IMR-90 (cell line): ENCODE data around the gene ADAP1. TPM values are rescaled to one million over a fixed set of nuclear protein-coding genes. Genes with fewer than 3 reads are reported as not detected.

Experiments used
- ATAC-seq: fragments of 200-7000 bp; cut with Tn5 transposase; 2 replicates; pipeline ENCODE4 v1.9.1; 2020; ENCODE audit warnings: low read depth, mild to moderate bottlenecking, moderate library complexity
- BruUV-seq: library from RNA; stranded (reverse); fragments of 400-500 nt; replicated peaks from 2 replicates; lab custom pipeline; 2021; lab: Mats Ljungman, UMichigan
- CTCF ChIA-PET: fragments of 300-600 bp; formaldehyde crosslinking; extraction: SDS; loops from one replicate; lab custom pipeline; 2021; ENCODE audit warnings: antibody characterized with exemption; lab: Yijun Ruan, JAX
- POLR2A ChIA-PET: fragments of 300-600 bp; sonication (Branson Sonifier 250); formaldehyde crosslinking; loops from one replicate; lab custom pipeline; 2022; ENCODE audit warnings: antibody characterized with exemption; ENCODE audit not compliant: unreplicated experiment; lab: Charles Lee
- DNase-seq: peaks from one replicate; pipeline ENCODE4 v3.0.0; 2013
- H2AFZ ChIP-seq: replicated peaks from 2 replicates; pipeline ENCODE3; 2013; ENCODE audit warnings: low read length, mild to moderate bottlenecking; ENCODE audit not compliant: poor library complexity
- H2AK5ac ChIP-seq: 2 replicates; pipeline ENCODE4 v1.6.1; 2013; ENCODE audit warnings: low read depth, low read length, inconsistent platforms
- H2AK9ac ChIP-seq: replicated peaks from 2 replicates; pipeline ENCODE3; 2013; ENCODE audit warnings: mild to moderate bottlenecking, low read depth, low read length, moderate library complexity; ENCODE audit not compliant: poor library complexity
- H2BK120ac ChIP-seq: 2 replicates; pipeline ENCODE4 v1.6.1; 2013; ENCODE audit warnings: low read depth, low read length, inconsistent platforms
- H2BK15ac ChIP-seq: 3 replicates; pipeline ENCODE4 v1.6.1; 2013; ENCODE audit warnings: low read depth, low read length, inconsistent platforms
- H2BK20ac ChIP-seq: 2 replicates; pipeline ENCODE4 v1.6.1; 2013; ENCODE audit warnings: low read depth, mild to moderate bottlenecking, inconsistent platforms, low read length, moderate library complexity
- H2BK5ac ChIP-seq: 2 replicates; pipeline ENCODE4 v1.6.1; 2013; ENCODE audit warnings: mild to moderate bottlenecking, low read depth, low read length, inconsistent platforms; ENCODE audit not compliant: poor library complexity, severe bottlenecking
- H3K14ac ChIP-seq: replicated peaks from 2 replicates; pipeline ENCODE4 v1.6.1; 2013; ENCODE audit warnings: low read depth, low read length, inconsistent platforms
- H3K18ac ChIP-seq: 2 replicates; pipeline ENCODE4 v1.6.1; 2013; ENCODE audit warnings: low read depth, low read length, control low read depth
- H3K23ac ChIP-seq: 2 replicates; pipeline ENCODE4 v1.6.1; 2013; ENCODE audit warnings: low read depth, low read length, inconsistent platforms
- H3K27ac ChIP-seq: 2 replicates; pipeline ENCODE4 v1.5.1; 2013; ENCODE audit warnings: mild to moderate bottlenecking, control low read depth, low read length; ENCODE audit not compliant: insufficient read depth
- H3K27me3 ChIP-seq: 2 replicates; pipeline ENCODE4 v1.6.1; 2013; ENCODE audit warnings: low read length; ENCODE audit not compliant: control insufficient read depth, insufficient read depth
- H3K36me3 ChIP-seq: 2 replicates; pipeline ENCODE4 v1.6.1; 2013; ENCODE audit warnings: low read length, mixed read lengths; ENCODE audit not compliant: control insufficient read depth, insufficient read depth
- H3K4ac ChIP-seq: 2 replicates; pipeline ENCODE4 v1.6.1; 2013; ENCODE audit warnings: low read depth, low read length, inconsistent platforms
- H3K4me1 ChIP-seq: 2 replicates; pipeline ENCODE4 v1.6.1; 2013; ENCODE audit warnings: low read length, mixed read lengths; ENCODE audit not compliant: control insufficient read depth, insufficient read depth
- H3K4me2 ChIP-seq: 2 replicates; pipeline ENCODE4 v1.6.1; 2013; ENCODE audit warnings: low read depth, mild to moderate bottlenecking, control low read depth, low read length, moderate library complexity
- H3K4me3 ChIP-seq: 2 replicates; pipeline ENCODE4 v1.5.1; 2013; ENCODE audit warnings: low read depth, mild to moderate bottlenecking, control low read depth, low read length, moderate library complexity; ENCODE audit not compliant: insufficient read depth
- H3K56ac ChIP-seq: 2 replicates; pipeline ENCODE4 v1.6.1; 2013; ENCODE audit warnings: low read length, inconsistent platforms; ENCODE audit not compliant: insufficient read depth; ENCODE audit errors: extremely low read depth
- H3K79me1 ChIP-seq, 2 experiments: 2 replicates each; pipeline ENCODE4 v1.6.1; 2013; ENCODE audit warnings: low read length in 2 of 2, inconsistent platforms in 1 of 2, low read depth in 1 of 2
- H3K9ac ChIP-seq: 2 replicates; pipeline ENCODE4 v1.6.1; 2013; ENCODE audit warnings: low read depth, low read length, control low read depth
- H3K9me1 ChIP-seq: 2 replicates; pipeline ENCODE4 v1.6.1; 2013; ENCODE audit warnings: low read length, inconsistent platforms; ENCODE audit not compliant: insufficient read depth
- H3K9me3 ChIP-seq: 2 replicates; pipeline ENCODE4 v1.6.1; 2013; ENCODE audit warnings: low read length; ENCODE audit not compliant: control insufficient read depth, insufficient read depth
- H4K20me1 ChIP-seq: 2 replicates; pipeline ENCODE4 v1.6.1; 2013; ENCODE audit warnings: low read length, inconsistent platforms; ENCODE audit not compliant: insufficient read depth
- H4K5ac ChIP-seq: 2 replicates; pipeline ENCODE4 v1.6.1; 2013; ENCODE audit warnings: mild to moderate bottlenecking, low read depth, low read length, control low read depth
- H4K8ac ChIP-seq, 2 experiments: 2 replicates each; pipeline ENCODE4 v1.6.1; 2013; ENCODE audit warnings: low read depth in 2 of 2, low read length in 2 of 2, control low read depth in 1 of 2, inconsistent platforms in 1 of 2
- H4K91ac ChIP-seq: 2 replicates; pipeline ENCODE4 v1.6.1; 2013; ENCODE audit warnings: low read depth, low read length, inconsistent platforms; ENCODE audit not compliant: insufficient read depth
- BHLHE40 ChIP-seq: fragments of 150-350 bp; IDR thresholded peaks from 2 replicates; pipeline ENCODE4 v1.6.1; 2016; ENCODE audit warnings: mild to moderate bottlenecking, low read depth, low read length
- CEBPB ChIP-seq: IDR thresholded peaks from 2 replicates; pipeline ENCODE4 v1.6.1; 2012; ENCODE audit warnings: low read depth, low read length, improper control_type of control experiment
- CHD1 ChIP-seq: IDR thresholded peaks from 2 replicates; pipeline ENCODE4 v1.6.1; 2012; ENCODE audit warnings: low read depth, low read length, improper control_type of control experiment
- FOS ChIP-seq: fragments of 150-350 bp; IDR thresholded peaks from 2 replicates; pipeline ENCODE4 v1.6.1; 2016; ENCODE audit warnings: low read depth, low read length
- MAFK ChIP-seq: IDR thresholded peaks from 2 replicates; pipeline ENCODE4 v1.6.1; 2012; ENCODE audit warnings: low read depth, low read length, improper control_type of control experiment
- MAZ ChIP-seq: IDR thresholded peaks from 2 replicates; pipeline ENCODE4 v1.6.1; 2012; ENCODE audit warnings: low read depth, mild to moderate bottlenecking, low read length, improper control_type of control experiment, moderate library complexity, borderline replicate concordance
- MXI1 ChIP-seq: IDR thresholded peaks from 2 replicates; pipeline ENCODE4 v1.6.1; 2012; ENCODE audit warnings: low read depth, mild to moderate bottlenecking, low read length, moderate library complexity, borderline replicate concordance
- NFE2L2 ChIP-seq: fragments of 150-350 bp; IDR thresholded peaks from 2 replicates; pipeline ENCODE4 v1.6.1; 2016; ENCODE audit warnings: low read depth, mild to moderate bottlenecking, low read length
- POLR2A ChIP-seq: IDR thresholded peaks from 2 replicates; pipeline ENCODE4 v1.6.1; 2012; ENCODE audit warnings: mild to moderate bottlenecking, low read depth, low read length
- RAD21 ChIP-seq: IDR thresholded peaks from 2 replicates; pipeline ENCODE4 v1.6.1; 2012; ENCODE audit warnings: low read length, improper control_type of control experiment
- RCOR1 ChIP-seq: IDR thresholded peaks from 2 replicates; pipeline ENCODE4 v1.6.1; 2012; ENCODE audit warnings: mild to moderate bottlenecking, low read length, improper control_type of control experiment; ENCODE audit not compliant: insufficient replicate concordance
- RFX5 ChIP-seq: IDR thresholded peaks from 2 replicates; pipeline ENCODE4 v1.8.0; 2012; ENCODE audit warnings: low read depth, mild to moderate bottlenecking, low read length, moderate library complexity
- SMC3 ChIP-seq: fragments of 150-350 bp; IDR thresholded peaks from 2 replicates; pipeline ENCODE4 v1.6.1; 2016; ENCODE audit warnings: low read depth, mild to moderate bottlenecking, antibody characterized with exemption, low read length, moderate library complexity
- WGBS, 2 experiments: methylation state at CpG; one replicate each; pipeline versions ENCODE4 v1.1.5 to v1.1.7; 2013; ENCODE audit warnings: missing lambda C conversion rate in 2 of 2; ENCODE audit not compliant: insufficient read length in 1 of 2; ENCODE audit errors: extremely low coverage in 2 of 2; 5-methylcytosine and 5-hydroxymethylcytosine counted together
- dilution Hi-C: fragments of 300-500 bp; cut with HindIII; formaldehyde crosslinking; loops from one replicate; pipeline ENCODE4 v1.14.3; 2018; ENCODE audit warnings: low sequenced_read_pairs; ENCODE audit not compliant: unreplicated experiment
- in situ Hi-C: fragments of 300-500 bp; cut with MboI; formaldehyde crosslinking; loops from 3 replicates; pipeline ENCODE4 v1.14.3; 2019; ENCODE audit warnings: low sequenced_read_pairs, inconsistent platforms, mixed read lengths
- intact Hi-C: fragments of 100-400 bp; cut with micrococcal nuclease; formaldehyde crosslinking; loops from 2 replicates; pipeline ENCODE4 v1.10.0; 2022
- polyA plus RNA-seq, 3 experiments: library from polyadenylated mRNA; depleted of rRNA; stranded (reverse); fragments of >200 nt; gene quantifications; 2 replicates each; pipeline ENCODE4 v1.2.3, GENCODE V29; 2012; ENCODE audit warnings: low replicate concordance in 1 of 3
- total RNA-seq: library from RNA; depleted of rRNA; stranded (reverse); fragments of >200 nt; gene quantifications from 2 replicates; pipeline ENCODE4 v1.2.3, GENCODE V29; 2012
- TF ChIP-seq, protein P1 (sequence below): conservative IDR thresholded peaks from 2 replicates; pipeline ENCODE4 v1.5.1; 2012; ENCODE audit warnings: mild to moderate bottlenecking, low read depth, low read length, improper control_type of control experiment
- TF ChIP-seq, protein P2 (sequence below): fragments of 150-350 bp; IDR thresholded peaks from 2 replicates; pipeline ENCODE4 v1.6.1; 2017; ENCODE audit warnings: mild to moderate bottlenecking, antibody characterized with exemption, low read length, low read depth
- TF ChIP-seq, protein P3 (sequence below): fragments of 150-350 bp; IDR thresholded peaks from 2 replicates; pipeline ENCODE4 v1.6.1; 2016; ENCODE audit warnings: low read depth, mild to moderate bottlenecking, low read length, moderate library complexity, borderline replicate concordance

The ADAP1 gene
- total and polyA plus RNA-seq, 2 of the 4 experiments (the other 2 are of a cell fraction): 1.4 to 2.0 TPM

DNA sequence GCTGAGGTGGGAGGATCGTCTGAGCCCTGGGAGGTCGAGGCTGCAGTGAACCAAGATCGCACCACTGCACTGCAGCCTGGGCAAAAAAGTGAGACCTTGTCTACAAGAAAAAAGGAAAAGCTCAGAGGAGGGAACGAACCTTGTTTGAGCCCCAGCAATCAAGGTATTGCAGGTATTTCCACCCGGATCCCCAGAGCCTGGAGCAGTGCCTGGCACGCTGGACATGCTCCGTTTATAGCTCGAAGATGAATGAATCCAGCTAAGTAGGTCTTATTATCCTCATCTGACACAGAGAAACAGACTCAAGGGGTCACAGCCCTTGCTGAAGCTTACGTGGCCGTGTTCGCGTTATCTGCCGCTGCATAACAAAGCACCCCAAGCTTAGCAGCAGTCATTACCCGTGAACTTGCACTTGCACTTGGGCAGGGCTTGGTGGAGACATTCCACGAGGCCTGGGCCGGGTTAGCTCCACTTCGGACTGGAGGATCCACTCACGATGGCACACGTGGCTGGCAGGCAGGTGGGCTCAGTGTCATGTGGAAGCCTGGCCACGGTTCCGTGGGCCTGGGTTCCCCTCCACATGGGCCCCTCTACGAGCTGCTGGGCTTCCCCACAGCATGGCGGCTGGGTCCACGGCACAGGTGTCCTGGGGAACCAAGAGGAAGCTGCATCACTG, 24.1 kb upstream of the ADAP1 start:
- H3K4ac ChIP-seq: no peak overlapping the region
- no peak overlapping the region for H2BK20ac ChIP-seq
- no peak overlapping the region for H2BK15ac ChIP-seq
- no peak overlapping the region for H2BK120ac ChIP-seq
- no peak overlapping the region for H3K9ac ChIP-seq
- ATAC-seq (no peak), DNase-seq (no peak)
- dilution Hi-C loops (no loop called here), in situ Hi-C loops (no loop called here), intact Hi-C loops (no loop called here)
- H3K27me3 ChIP-seq: no peaks in the 10 kb centered on the region; the same call in 1 of the 2 replicates
- H2AFZ ChIP-seq: no peak overlapping the region
- H4K8ac ChIP-seq: no peak overlapping the region
- no peak overlapping the region for H2BK5ac ChIP-seq
- H3K18ac ChIP-seq: no peak overlapping the region
- H3K27ac ChIP-seq: no peak overlapping the region
- no peaks in the 10 kb centered on the region; the same call in 1 of the 2 replicates for H3K9me1 ChIP-seq
- no peak overlapping the region for H4K91ac ChIP-seq
- BruUV-seq: no TSS peak
- ChIA-PET CTCF (interaction anchor here (1.3 kb wide), 1 partner anchor 14 kb away, joined by 5 read pairs; no protein-coding TSS in a partner anchor), POLR2A (no interaction called here)
- H3K4me1 ChIP-seq: peaks cover 4% of the 10 kb centered on the region; the same call in 1 of the 2 replicates
- no peak overlapping the region for H2AK5ac ChIP-seq
- no peak overlapping the region for H3K4me3 ChIP-seq
- H3K56ac ChIP-seq: no peak overlapping the region
- H3K4me2 ChIP-seq: no peak overlapping the region
- peaks cover 17% of the 10 kb centered on the region for H4K20me1 ChIP-seq
- H2AK9ac ChIP-seq: no peak overlapping the region
- peaks cover 0 to 15% of the 10 kb centered on the region in 2 experiments; a peak in 3 of 4 replicates for H3K79me1 ChIP-seq
- no peaks in the 10 kb centered on the region for H3K9me3 ChIP-seq
- no peak overlapping the region for H3K23ac ChIP-seq
- no peaks in the 10 kb centered on the region for H3K36me3 ChIP-seq
- 77% methylated on average over 16 of the region's 24 CpGs; no CpG with 5 or more reads in 1 of the 2 experiments for WGBS, 2 experiments
- no peak overlapping the region for H4K5ac ChIP-seq
- TF ChIP-seq BHLHE40 (no peak), CHD1 (no peak), SMC3 (no peak), FOS (no peak), RCOR1 (no peak), CEBPB (no peak), MXI1 (no peak), POLR2A (no peak), MAFK (no peak), MAZ (no peak), RFX5 (no peak), NFE2L2 (no peak), RAD21 (no peak)
- TF ChIP-seq, protein P1, sequence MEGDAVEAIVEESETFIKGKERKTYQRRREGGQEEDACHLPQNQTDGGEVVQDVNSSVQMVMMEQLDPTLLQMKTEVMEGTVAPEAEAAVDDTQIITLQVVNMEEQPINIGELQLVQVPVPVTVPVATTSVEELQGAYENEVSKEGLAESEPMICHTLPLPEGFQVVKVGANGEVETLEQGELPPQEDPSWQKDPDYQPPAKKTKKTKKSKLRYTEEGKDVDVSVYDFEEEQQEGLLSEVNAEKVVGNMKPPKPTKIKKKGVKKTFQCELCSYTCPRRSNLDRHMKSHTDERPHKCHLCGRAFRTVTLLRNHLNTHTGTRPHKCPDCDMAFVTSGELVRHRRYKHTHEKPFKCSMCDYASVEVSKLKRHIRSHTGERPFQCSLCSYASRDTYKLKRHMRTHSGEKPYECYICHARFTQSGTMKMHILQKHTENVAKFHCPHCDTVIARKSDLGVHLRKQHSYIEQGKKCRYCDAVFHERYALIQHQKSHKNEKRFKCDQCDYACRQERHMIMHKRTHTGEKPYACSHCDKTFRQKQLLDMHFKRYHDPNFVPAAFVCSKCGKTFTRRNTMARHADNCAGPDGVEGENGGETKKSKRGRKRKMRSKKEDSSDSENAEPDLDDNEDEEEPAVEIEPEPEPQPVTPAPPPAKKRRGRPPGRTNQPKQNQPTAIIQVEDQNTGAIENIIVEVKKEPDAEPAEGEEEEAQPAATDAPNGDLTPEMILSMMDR: no peak
- TF ChIP-seq, protein P2, sequence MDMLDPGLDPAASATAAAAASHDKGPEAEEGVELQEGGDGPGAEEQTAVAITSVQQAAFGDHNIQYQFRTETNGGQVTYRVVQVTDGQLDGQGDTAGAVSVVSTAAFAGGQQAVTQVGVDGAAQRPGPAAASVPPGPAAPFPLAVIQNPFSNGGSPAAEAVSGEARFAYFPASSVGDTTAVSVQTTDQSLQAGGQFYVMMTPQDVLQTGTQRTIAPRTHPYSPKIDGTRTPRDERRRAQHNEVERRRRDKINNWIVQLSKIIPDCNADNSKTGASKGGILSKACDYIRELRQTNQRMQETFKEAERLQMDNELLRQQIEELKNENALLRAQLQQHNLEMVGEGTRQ: no peak
- TF ChIP-seq, protein P3, sequence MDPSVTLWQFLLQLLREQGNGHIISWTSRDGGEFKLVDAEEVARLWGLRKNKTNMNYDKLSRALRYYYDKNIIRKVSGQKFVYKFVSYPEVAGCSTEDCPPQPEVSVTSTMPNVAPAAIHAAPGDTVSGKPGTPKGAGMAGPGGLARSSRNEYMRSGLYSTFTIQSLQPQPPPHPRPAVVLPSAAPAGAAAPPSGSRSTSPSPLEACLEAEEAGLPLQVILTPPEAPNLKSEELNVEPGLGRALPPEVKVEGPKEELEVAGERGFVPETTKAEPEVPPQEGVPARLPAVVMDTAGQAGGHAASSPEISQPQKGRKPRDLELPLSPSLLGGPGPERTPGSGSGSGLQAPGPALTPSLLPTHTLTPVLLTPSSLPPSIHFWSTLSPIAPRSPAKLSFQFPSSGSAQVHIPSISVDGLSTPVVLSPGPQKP: no peak
- H3K14ac ChIP-seq: no peak overlapping the region
